MCF 10A (cell line): ENCODE results near the gene XRCC1. TPM values are rescaled to one million over a fixed set of nuclear protein-coding genes. Genes with fewer than 3 reads are reported as not detected.

Experiments used
- BruUV-seq: library from RNA; stranded (reverse); fragments of 400-500 nt; replicated peaks from 2 replicates; lab custom pipeline; 2021; lab: Mats Ljungman, UMichigan
- CTCF ChIA-PET: fragments of 300-600 bp; sonication (Branson Sonifier 250); formaldehyde crosslinking; extraction: SDS; loops from one replicate; lab custom pipeline; 2021; ENCODE audit warnings: antibody characterized with exemption, inconsistent platforms; lab: Yijun Ruan, JAX
- POLR2A ChIA-PET: fragments of 300-600, 350-650 bp; sonication (Branson Sonifier 250); formaldehyde crosslinking; extraction: SDS; loops from one replicate; lab custom pipeline; 2020; ENCODE audit warnings: antibody characterized with exemption, inconsistent platforms; lab: Yijun Ruan, JAX
- DNase-seq: peaks from one replicate; pipeline ENCODE4 v3.0.0-alpha.2; 2018; ENCODE audit not compliant: unreplicated experiment
- H3K27ac Mint-ChIP-seq: one replicate; pipeline ENCODE4 v1.8.0; 2022; ENCODE audit warnings: mild to moderate bottlenecking, low read depth, mixed read lengths; ENCODE audit not compliant: unreplicated experiment
- H3K27me3 Mint-ChIP-seq: one replicate; pipeline ENCODE4 v1.8.0; 2022; ENCODE audit warnings: mixed read lengths; ENCODE audit not compliant: insufficient read depth, unreplicated experiment
- H3K36me3 Mint-ChIP-seq: one replicate; pipeline ENCODE4 v1.8.0; 2022; ENCODE audit warnings: mild to moderate bottlenecking, moderate library complexity, mixed read lengths; ENCODE audit not compliant: insufficient read depth, unreplicated experiment
- H3K4me1 Mint-ChIP-seq: one replicate; pipeline ENCODE4 v1.8.0; 2022; ENCODE audit warnings: mixed read lengths; ENCODE audit not compliant: insufficient read depth, unreplicated experiment
- H3K4me3 Mint-ChIP-seq: one replicate; pipeline ENCODE4 v1.8.0; 2022; ENCODE audit warnings: mild to moderate bottlenecking, moderate library complexity, mixed read lengths; ENCODE audit not compliant: unreplicated experiment
- H3K9me3 Mint-ChIP-seq: one replicate; pipeline ENCODE4 v1.8.0; 2022; ENCODE audit warnings: mixed read lengths; ENCODE audit not compliant: unreplicated experiment
- CTCF ChIP-seq: fragments of 200-600 bp; IDR thresholded peaks from one replicate; pipeline ENCODE4 v1.8.0; 2022; ENCODE audit warnings: antibody characterized with exemption, mild to moderate bottlenecking; ENCODE audit not compliant: unreplicated experiment
- intact Hi-C: fragments of 100-400 bp; cut with micrococcal nuclease; formaldehyde crosslinking; loops from 2 replicates; pipeline ENCODE4 v1.14.1; 2022
- total RNA-seq: library from RNA; stranded (reverse); gene quantifications from 2 replicates; pipeline ENCODE4 v1.2.3, GENCODE V29; 2022

XRCC1 gene
- total RNA-seq, 1 experiment from 2014 or later = 20.6 TPM

DNA sequence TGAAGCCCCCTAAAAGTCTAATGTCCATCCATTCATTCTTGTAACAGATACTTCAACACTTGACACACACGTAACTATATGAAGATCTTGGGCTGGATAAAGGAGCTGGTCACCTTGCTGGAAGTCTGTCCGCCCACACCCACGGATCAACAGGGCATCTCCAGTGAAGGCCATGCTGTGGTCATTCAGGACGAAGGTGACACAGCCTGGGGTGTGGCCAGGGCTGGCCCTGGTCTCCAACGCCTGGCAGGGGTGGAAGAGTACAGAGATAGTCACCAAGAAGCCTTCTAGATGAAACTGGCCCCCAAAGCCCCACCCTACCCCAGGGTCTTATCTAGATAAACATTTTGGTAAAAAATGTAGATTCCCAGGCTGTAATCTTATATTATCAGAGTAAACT lies 64.0 kb downstream of the XRCC1 start:
- H3K36me3 Mint-ChIP-seq = peaks cover 65% of the 10 kb centered on the region
- H3K4me3 Mint-ChIP-seq = no peak overlapping the region
- no TSS peak for BruUV-seq
- no peaks in the 10 kb centered on the region for H3K9me3 Mint-ChIP-seq
- H3K4me1 Mint-ChIP-seq = peaks cover 5% of the 10 kb centered on the region
- ChIA-PET POLR2A (interaction anchor here (1.1 kb wide), 1 partner anchor 37 kb away, joined by 3 read pairs; no protein-coding TSS in a partner anchor), CTCF (interaction anchor here (0.6 to 1.2 kb wide), 3 partner anchors 9 to 85 kb away, joined by 3 read pairs; no protein-coding TSS in a partner anchor)
- H3K27ac Mint-ChIP-seq = no peak overlapping the region
- no peaks in the 10 kb centered on the region for H3K27me3 Mint-ChIP-seq
- no peak for TF ChIP-seq CTCF
- intact Hi-C loops = no loop called here
- no peak for DNase-seq

GRCh38 chr19:43510713-43511112 lies 64.6 kb downstream of the XRCC1 start:
- Mint-ChIP-seq H3K9me3 (no peaks in the 10 kb centered on the region), H3K4me1 (peaks cover 4% of the 10 kb centered on the region), H3K27ac (no peak overlapping the region), H3K27me3 (no peaks in the 10 kb centered on the region), H3K4me3 (no peak overlapping the region), H3K36me3 (peaks cover 66% of the 10 kb centered on the region)
- intact Hi-C loops = no loop called here
- CTCF ChIA-PET = interaction anchor here (0.6 to 1.8 kb wide), 7 partner anchors 9 to 83 kb away, joined by 3 to 6 read pairs (median 3); no protein-coding TSS in a partner anchor
- no peak for TF ChIP-seq CTCF
- POLR2A ChIA-PET = interaction anchor here (0.6 to 1.5 kb wide), 4 partner anchors 19 to 48 kb away, joined by 3 to 4 read pairs (median 3); no protein-coding TSS in a partner anchor
- BruUV-seq = no TSS peak
- no peak for DNase-seq

DNA sequence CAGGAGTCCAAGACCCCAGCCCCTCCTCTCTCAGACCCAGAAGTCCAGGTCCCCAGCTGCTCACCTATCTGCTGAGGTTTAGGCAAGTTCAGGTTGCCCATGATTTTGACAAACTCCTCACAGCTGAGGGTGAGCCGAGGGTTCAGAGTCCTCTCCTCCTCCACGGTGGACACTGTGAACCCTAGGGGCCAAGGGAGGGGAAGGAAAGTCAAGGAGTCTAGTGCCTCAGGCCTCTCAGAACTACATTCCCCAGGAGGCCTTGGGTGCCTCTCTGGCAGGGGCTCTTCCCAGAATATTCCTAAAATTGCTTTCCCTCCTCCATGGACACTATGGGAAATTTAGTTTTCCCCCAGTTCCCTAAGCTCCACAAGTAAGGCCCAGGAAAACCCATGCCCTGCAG lies 67.4 kb downstream of the XRCC1 start:
- POLR2A ChIA-PET = interaction anchor here (0.6 kb wide), 1 partner anchor 34 kb away, joined by 3 read pairs; no protein-coding TSS in a partner anchor
- TF ChIP-seq CTCF = no peak
- DNase-seq = no peak
- no TSS peak for BruUV-seq
- Mint-ChIP-seq H3K4me1 (peaks cover 9% of the 10 kb centered on the region), H3K9me3 (no peaks in the 10 kb centered on the region), H3K36me3 (peaks cover 66% of the 10 kb centered on the region), H3K4me3 (no peak overlapping the region), H3K27ac (peak overlapping the region; percentile 49), H3K27me3 (no peaks in the 10 kb centered on the region)
- intact Hi-C loops = no loop called here
- CTCF ChIA-PET = interaction anchor here (2.1 kb wide), 1 partner anchor 61 kb away, joined by 9 read pairs; no protein-coding TSS in a partner anchor

DNA sequence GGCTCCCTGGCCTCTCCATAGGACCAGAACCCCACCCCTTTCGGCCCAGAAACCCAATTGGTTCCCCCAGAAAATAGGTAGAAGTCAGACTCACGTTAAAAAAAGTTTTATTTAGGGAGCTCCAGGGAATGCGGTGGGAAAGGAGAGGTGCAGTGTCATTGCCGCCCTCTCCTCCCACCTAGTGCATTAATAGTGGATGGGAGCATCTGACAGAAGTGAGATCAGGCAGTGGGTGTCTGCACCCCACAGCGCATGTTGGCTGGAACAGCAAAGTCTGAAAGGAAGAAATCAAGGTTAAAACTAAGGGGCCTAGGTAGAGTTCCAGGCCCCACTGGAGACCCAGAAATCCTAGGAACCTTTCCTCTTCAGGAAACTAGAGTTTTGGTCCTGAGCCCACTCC lies 68.7 kb downstream of the XRCC1 start:
- Mint-ChIP-seq H3K27me3 (no peaks in the 10 kb centered on the region), H3K36me3 (peaks cover 64% of the 10 kb centered on the region), H3K27ac (no peak overlapping the region), H3K4me1 (peaks cover 11% of the 10 kb centered on the region), H3K9me3 (no peaks in the 10 kb centered on the region), H3K4me3 (no peak overlapping the region)
- BruUV-seq = no TSS peak
- POLR2A ChIA-PET = interaction anchor here (3.9 kb wide), 1 partner anchor 43 kb away, joined by 29 read pairs; no protein-coding TSS in a partner anchor
- DNase-seq = no peak
- CTCF ChIA-PET = interaction anchor here (3.4 kb wide), 1 partner anchor 59 kb away, joined by 19 read pairs; no protein-coding TSS in a partner anchor
- TF ChIP-seq CTCF = no peak
- intact Hi-C loops = no loop called here
